ENCODE results near the gene CASP10.

CASP10 gene

DNA sequence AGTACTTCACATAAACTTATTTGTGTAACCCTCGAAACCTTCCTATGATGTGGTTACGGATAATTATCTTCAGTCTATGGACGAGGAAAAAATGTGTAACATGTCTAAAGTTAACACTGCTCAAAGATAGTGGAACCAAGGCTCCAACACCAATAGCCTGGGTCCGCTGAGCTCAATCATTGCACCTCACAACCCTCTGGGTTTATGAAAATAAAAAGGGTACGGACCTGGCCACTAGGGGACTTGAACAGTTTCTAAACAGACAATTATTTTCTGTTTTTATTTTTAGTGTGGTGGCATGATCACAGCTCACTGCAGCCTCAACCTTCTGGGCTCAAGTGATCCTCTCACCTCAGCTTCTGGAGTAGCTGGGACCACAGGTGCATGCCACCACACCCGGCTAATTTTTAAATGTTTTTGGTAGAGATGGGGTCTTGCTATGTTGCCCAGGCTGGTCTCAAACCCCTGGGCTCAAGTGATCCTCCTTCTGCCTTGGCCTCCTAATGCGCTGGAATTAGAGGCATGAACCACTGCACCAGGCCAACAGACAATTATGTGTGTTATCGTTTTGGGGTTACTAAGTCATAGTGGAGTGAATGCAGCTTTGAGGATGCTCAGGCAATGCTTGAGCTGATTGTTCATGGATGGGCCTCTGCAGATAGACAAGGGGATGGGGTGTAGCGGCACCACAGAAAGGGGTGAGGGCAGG is 87.5 kb downstream of the CASP10 start:
- H3K36me3 ChIP-seq (ENCODE audit: insufficient read depth, low read length): peaks cover 96% of the 10 kb centered on the region
- H3K4me2 ChIP-seq (ENCODE audit: insufficient read depth, low read length): no peak overlapping the region
- H4K20me1 ChIP-seq (ENCODE audit: insufficient read depth, low read length): peaks cover 50% of the 10 kb centered on the region
- peaks cover 6% of the 10 kb centered on the region; the same call in 1 of the 2 replicates for H3K4me1 ChIP-seq (ENCODE audit: insufficient read depth, low read length)
- no peak overlapping the region for H3K9ac ChIP-seq (ENCODE audit: low read depth, low read length)
- peak overlapping the region; percentile 38; the same call in 1 of the 2 replicates for H3K27ac ChIP-seq (ENCODE audit: low read length)
- ATAC-seq (ENCODE audit: insufficient read depth, low read depth) (peak; percentile 34; the same call in 2 of the 3 replicates), DNase-seq (no peak)
- no peaks in the 10 kb centered on the region for H3K9me3 ChIP-seq (ENCODE audit: insufficient read depth, low read length, severe bottlenecking)
- H3K4me3 ChIP-seq (ENCODE audit: low read depth in 1 of 2, low read length in 2 of 2): no peak overlapping the region
- H3K27me3 ChIP-seq (ENCODE audit: insufficient read depth, low read length, poor library complexity): no peaks in the 10 kb centered on the region
- no peak overlapping the region for H2AFZ ChIP-seq (ENCODE audit: low read depth, low read length)
- peaks cover 80% of the 10 kb centered on the region for H3K79me2 ChIP-seq (ENCODE audit: insufficient read depth, low read length)
- TF ChIP-seq EZH2 (IDR thresholded peaks at IDR 0.05; ENCODE audit: borderline replicate concordance, low read depth, low read length, severe bottlenecking): no peak
- TF ChIP-seq, protein P1, sequence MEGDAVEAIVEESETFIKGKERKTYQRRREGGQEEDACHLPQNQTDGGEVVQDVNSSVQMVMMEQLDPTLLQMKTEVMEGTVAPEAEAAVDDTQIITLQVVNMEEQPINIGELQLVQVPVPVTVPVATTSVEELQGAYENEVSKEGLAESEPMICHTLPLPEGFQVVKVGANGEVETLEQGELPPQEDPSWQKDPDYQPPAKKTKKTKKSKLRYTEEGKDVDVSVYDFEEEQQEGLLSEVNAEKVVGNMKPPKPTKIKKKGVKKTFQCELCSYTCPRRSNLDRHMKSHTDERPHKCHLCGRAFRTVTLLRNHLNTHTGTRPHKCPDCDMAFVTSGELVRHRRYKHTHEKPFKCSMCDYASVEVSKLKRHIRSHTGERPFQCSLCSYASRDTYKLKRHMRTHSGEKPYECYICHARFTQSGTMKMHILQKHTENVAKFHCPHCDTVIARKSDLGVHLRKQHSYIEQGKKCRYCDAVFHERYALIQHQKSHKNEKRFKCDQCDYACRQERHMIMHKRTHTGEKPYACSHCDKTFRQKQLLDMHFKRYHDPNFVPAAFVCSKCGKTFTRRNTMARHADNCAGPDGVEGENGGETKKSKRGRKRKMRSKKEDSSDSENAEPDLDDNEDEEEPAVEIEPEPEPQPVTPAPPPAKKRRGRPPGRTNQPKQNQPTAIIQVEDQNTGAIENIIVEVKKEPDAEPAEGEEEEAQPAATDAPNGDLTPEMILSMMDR (IDR thresholded peaks at IDR 0.05; ENCODE audit: borderline replicate concordance, extremely low read depth, low read length, poor library complexity, severe bottlenecking): peak; percentile 10

DNA sequence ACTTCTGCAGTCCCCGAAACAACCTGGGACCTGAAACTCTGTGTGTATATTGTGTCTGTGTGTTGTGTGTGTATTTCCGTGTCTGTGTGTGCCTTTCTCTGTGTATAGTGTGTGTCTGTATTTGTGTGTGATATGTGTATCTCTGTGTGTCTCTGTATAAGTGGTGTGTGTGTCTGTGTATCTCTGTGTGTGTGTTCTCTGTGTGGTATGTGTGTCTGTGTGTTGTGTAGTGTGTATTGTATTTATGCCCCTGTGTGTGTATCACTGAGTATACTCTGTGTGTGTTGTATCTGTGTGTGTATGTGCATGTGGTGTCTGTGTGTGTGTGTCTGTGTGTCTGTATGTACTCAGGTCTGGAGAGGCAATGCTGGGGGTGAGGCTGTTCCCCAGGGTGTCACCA is 89.0 kb downstream of the CASP10 start:
- Histone ChIP-seq H3K9me3 (ENCODE audit: insufficient read depth, low read length, severe bottlenecking) (no peaks in the 10 kb centered on the region), H2AFZ (ENCODE audit: low read depth, low read length) (no peak overlapping the region), H4K20me1 (ENCODE audit: insufficient read depth, low read length) (peaks cover 37% of the 10 kb centered on the region), H3K27me3 (ENCODE audit: insufficient read depth, low read length, poor library complexity) (no peaks in the 10 kb centered on the region), H3K4me3 (ENCODE audit: low read depth in 1 of 2, low read length in 2 of 2) (no peak overlapping the region), H3K4me1 (ENCODE audit: insufficient read depth, low read length) (peaks cover 3% of the 10 kb centered on the region; the same call in 1 of the 2 replicates), H3K27ac (ENCODE audit: low read length) (peak overlapping the region; percentile 38), H3K9ac (ENCODE audit: low read depth, low read length) (no peak overlapping the region), H3K36me3 (ENCODE audit: insufficient read depth, low read length) (peaks cover 98% of the 10 kb centered on the region), H3K4me2 (ENCODE audit: insufficient read depth, low read length) (no peak overlapping the region), H3K79me2 (ENCODE audit: insufficient read depth, low read length) (peaks cover 66% of the 10 kb centered on the region)
- DNase-seq: no peak
- TF ChIP-seq, protein P1 (IDR thresholded peaks at IDR 0.05; ENCODE audit: borderline replicate concordance, extremely low read depth, low read length, poor library complexity, severe bottlenecking): no peak
- TF ChIP-seq EZH2 (IDR thresholded peaks at IDR 0.05; ENCODE audit: borderline replicate concordance, low read depth, low read length, severe bottlenecking): no peak
- no peak for ATAC-seq (ENCODE audit: insufficient read depth, low read depth)

DNA sequence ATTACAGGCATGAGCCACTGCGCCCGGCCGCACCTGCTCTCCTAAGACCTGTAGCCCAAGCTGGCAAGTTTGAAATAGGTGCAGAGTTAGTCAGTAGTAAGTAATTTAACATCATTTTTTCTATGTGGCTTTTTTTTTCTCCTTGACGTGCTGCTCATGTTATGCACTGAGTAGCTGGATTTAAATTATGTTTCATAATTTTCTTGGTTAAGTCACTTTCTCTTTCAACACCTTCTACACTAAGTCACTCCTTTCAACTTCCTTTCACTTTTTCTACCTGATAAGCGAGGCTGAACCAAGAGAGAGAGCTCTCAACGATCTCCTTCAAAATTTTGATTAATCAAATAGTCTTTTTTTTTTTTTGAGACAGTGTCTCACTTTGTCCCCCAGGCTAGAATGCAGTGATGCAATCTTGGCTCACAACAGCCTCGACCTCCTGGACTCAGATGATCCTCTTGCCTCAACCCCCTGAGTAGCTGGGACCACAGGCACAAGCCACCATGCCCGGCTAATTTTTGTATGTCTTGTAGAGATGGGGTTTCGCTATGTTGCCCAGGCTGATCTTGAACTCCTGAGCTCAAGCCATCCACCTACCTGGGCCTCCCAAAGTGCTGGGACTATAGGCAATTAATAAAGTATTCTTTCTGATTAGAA is 90.5 kb downstream of the CASP10 start:
- peaks cover 25% of the 10 kb centered on the region for H4K20me1 ChIP-seq (ENCODE audit: insufficient read depth, low read length)
- ATAC-seq (ENCODE audit: insufficient read depth, low read depth) (no peak), DNase-seq (no peak)
- TF ChIP-seq, protein P1 (IDR thresholded peaks at IDR 0.05; ENCODE audit: borderline replicate concordance, extremely low read depth, low read length, poor library complexity, severe bottlenecking): no peak
- no peak for TF ChIP-seq EZH2 (IDR thresholded peaks at IDR 0.05; ENCODE audit: borderline replicate concordance, low read depth, low read length, severe bottlenecking)
- H3K4me3 ChIP-seq (ENCODE audit: low read depth in 1 of 2, low read length in 2 of 2): no peak overlapping the region
- H2AFZ ChIP-seq (ENCODE audit: low read depth, low read length): no peak overlapping the region
- H3K36me3 ChIP-seq (ENCODE audit: insufficient read depth, low read length): peaks cover 97% of the 10 kb centered on the region
- no peaks in the 10 kb centered on the region for H3K27me3 ChIP-seq (ENCODE audit: insufficient read depth, low read length, poor library complexity)
- peaks cover 50% of the 10 kb centered on the region for H3K79me2 ChIP-seq (ENCODE audit: insufficient read depth, low read length)
- H3K4me2 ChIP-seq (ENCODE audit: insufficient read depth, low read length): no peak overlapping the region
- no peaks in the 10 kb centered on the region for H3K9me3 ChIP-seq (ENCODE audit: insufficient read depth, low read length, severe bottlenecking)
- no peak overlapping the region for H3K9ac ChIP-seq (ENCODE audit: low read depth, low read length)
- no peak overlapping the region for H3K27ac ChIP-seq (ENCODE audit: low read length)
- peaks cover 3% of the 10 kb centered on the region; the same call in 1 of the 2 replicates for H3K4me1 ChIP-seq (ENCODE audit: insufficient read depth, low read length)
